ENCODE data around the gene AGR2.

Gene AGR2

DNA sequence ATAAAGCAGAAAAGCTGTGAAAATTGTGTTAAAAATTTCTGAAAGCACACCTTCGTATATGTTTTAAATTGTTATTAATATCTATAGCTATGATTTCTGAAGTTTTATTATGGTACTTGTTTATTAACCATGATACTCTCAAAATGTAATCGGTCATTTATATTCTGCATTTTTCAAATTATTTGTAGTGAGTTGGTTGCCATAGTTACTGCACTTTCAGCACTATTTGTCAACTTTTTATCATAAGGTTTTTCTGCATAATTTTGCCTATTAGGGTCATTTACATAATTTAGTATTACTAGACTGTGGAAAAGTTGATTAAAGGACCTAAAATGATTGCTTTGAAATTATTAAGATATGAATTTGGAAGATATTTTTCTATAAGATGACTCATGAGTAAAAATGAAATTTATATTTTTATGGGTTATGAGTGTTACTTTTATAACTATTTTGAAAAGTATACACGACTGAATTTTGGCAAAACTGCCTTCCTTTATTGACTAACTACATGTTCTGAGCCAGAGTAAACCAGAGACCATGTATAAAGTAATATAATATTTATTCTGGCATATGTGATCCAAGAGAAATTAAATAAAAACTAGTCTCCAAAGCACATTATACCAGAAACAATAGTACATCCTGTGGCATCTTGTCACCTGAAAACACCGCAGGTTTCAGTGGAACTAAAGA, 7.9 kb upstream of the AGR2 start:
- DNase-seq, result no peak

DNA sequence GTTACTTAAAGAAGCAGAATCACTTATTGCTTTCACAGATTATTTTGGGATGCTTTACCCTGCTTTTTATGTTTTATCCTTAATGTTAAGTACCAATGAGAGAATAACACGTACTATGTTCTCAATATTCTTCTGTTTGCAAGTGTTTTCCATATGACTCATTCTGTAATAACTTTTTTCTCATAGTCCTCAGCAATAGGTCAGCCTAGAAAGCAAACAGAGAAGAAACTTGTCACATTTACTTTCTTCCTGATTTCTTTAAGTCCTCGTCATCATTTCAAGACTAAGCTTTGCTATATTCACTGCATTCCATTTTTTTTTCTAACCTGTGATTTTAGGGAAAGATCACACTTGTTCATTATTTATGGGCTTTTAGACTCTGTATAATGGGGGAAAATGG, 6.8 kb upstream of the AGR2 start:
- DNase-seq, result peak; percentile 16 to 75 (median 75)

DNA sequence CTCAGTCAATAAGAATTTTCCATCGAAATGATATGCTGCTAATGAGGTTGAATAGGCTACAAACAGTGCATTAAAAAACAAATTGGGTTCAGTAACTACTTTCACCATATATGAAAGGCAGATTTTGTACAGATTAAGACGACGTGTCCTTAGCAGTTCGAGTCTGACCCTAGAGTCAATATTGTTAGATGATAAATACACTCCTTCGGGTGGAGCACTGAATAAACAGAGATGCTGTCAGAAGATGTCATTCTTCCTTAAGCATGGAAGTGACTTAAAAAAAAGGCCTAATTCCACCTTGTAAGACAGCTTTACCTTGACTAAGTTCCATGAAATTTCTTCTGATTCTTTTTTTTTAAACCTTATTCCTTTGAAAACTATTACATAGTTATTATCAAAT, 5.8 kb upstream of the AGR2 start:
- no peak for DNase-seq

DNA sequence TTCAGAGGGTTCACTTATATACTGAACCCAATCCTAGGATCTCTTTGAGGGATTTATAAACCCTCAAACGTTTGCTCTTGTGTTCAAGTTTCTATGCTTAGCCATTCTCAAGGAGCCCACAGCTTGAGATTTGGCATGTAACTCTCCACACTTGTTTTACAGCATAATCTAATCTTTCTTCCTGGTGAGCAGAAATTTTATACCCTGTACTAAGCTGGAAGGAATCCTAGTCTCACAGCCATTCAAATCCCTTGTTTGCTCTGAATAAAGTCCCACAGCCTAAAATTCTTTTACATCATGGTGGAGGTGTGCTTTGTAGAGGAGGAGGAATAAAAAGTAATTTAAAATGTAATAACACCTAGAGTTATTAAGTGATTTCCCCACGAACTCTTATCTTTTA, 5.3 kb upstream of the AGR2 start:
- DNase-seq, result no peak

DNA sequence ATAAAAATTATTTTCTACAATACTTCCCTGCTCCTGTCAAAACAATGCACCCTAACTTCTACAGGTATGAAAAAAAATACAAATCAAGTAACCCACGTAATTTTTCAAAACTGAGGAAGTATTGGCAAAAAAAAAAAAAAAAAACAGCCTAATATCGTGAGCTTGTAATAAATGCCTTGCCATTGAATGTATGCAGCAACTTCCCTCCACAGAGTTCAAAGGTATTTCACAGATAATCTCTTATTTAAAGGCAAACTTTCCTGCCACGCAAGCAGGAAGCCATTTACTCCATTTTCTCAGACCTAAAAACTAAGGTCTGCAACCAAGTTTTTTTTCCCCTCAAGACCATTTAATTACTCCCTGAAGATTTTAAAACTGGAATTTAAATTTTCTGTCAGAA, 642 bp upstream of the AGR2 start:
- no peak for DNase-seq

DNA sequence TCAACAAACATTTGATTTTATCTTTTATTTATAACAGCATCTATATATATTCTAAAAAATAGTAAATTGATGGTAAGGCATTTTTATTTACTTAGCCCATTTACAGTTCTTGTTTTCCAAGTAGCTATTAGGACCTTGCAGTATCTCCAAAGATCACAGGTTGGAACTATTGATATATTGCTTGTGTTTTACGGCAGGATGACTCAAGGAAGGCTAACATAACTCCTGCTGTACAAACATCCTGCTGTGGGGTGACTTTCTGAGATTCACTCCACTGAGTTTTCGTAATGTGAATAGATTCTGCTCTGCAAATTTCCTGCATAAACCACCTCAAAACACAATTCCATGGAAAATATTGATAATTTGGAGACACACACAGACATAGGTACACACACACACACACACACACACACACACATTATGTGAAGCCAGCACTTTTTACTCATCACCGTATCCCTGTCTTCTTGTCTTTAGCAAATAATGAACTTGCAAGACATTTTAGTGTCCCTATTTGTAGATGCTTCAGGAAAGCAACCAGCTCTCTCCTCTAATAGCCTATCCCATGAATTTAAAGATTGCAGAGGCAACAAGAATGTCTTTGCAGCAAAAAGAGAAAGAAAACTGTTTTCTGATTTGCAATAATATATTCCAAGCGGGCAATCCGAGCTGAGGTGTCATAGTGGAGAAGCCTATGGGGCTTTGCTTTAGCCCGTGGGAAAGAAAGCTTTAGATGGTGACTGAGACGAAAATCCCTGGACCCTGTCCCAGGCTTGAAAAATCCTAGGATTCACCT, 722 bp downstream of the AGR2 start:
- no peak for DNase-seq

DNA sequence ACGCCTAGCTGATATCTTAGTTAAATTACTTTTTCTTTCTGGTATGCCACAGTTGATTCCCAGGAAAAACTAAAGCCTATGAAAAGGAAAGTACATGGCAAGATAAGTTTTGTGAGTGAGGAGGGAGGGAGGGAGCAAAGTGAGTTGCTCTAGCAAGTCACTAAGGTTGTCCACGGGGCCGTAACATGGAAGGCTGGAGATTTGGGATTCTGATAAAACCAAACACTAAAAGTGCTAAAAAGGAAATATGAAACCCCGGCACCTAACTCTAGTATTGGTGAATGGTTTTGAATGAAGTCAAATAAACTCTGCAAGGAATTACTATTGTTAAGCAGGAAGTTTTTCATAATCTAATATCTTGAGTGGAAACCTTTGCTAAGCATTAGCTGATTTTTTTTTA, 1.7 kb downstream of the AGR2 start:
- no peak for DNase-seq

DNA sequence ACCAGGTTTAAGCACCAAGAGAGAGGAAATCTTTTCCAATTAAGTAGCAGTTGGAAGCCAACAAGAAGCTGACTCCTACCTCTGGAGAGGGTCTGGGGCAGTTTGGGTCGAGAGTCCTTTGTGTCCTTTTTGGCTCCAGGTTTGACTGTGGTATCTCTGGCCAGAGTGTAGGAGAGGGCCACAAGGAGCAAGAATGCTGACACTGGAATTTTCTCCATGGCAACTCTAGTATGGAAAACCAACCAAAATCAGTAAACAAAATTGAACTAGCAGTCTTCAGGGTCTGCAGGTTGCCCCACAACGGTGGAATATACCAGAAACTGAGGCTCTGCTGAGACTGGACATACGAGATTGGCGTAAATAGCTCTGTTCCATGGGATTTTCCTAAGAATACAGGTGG, 3.2 kb downstream of the AGR2 start:
- DNase-seq, result no peak

DNA sequence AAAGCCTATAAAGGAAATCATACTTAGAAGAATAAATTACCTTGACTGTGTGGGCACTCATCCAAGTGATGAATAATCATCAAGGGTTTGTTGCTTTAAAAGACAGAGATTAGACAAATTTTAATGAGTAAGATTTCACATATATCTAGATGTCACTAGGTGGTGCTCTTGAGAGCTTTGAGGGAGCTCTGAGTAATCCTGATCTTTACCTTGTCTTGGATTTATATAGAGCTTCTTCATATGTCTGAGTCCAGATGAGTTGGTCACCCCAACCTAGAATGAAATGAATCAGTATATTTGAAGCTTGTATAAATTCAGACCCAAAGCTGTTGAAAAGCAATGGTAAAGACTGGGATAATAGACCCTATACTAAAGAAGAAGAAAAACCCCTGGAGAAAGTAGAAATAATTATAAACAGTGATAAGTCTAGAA, 3.7 kb downstream of the AGR2 start:
- DNase-seq, result peak; percentile 67 to 83 (median 74)

DNA sequence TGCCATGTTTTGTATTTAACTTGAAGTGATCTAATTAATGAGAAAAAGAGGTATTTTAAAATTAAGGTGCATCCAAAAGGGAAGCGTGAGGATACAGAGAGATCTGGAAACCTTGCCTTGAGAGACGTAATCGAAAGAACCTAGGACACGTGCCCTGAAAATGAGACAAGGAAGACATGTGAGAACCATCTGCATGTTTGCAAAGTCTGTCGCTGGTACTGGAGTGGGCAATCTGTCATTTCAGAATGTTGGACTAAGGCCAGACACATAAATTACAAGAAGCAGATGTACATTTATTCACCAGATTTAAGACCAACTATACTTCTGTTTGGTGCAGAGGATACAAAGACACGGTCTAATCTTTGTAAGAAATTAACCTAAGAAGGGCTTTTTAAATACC, 9.2 kb downstream of the AGR2 start:
- no peak for DNase-seq

DNA sequence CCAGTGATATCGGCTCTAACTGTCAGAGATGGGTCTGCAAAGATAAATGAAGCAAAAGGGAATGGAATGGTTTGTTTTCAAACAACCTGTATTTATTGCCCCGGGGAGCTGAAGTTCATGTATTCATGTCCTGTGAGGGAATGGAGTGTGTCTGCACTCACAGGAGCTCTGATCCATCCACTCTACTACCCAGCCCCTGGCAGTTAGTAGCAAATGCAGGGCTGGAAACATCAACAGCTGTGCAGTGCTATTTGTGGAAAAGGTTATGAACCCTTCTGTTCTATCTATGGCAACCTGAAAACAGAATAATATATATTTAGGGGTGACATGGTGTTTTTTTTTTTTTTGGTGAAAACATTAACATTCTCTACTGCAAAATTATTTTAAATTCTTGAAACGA, 9.8 kb downstream of the AGR2 start:
- DNase-seq, result no peak

DNA sequence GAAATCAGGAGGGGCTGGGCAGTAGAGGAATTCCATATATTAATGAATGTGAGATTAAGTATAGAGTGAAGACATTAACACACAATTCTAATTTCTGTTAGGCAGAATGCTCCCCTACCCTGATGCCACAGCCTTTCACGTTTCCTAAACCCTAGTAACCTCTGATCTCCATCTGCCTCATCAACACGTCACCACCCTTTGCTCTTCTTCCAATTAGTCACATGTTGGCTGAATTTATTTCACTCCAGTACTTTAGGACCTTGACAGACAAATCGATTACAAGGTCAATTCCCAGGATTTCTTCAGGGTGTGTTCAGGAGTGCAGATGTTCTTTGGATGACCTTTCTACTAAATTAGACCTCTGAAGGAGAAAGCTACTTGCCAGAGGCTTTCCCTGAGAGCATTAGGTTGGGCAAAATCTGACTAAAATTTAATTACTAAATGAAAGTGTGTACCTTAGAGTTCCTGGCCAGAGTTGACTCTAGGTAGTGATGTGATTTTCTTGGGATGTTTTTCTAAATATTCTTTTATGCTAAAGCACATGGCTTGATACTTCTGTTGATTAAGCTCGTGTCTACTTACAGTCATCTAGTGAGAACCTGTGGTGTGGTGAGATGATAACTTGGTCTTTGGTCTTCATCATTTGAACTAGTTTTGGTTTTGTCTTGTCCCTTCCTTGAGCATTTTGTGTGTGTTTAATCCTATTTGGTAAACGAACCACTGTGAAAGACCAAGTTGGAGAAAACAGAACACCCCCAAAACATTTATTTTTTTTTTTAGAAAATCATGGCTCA, 12.7 kb downstream of the AGR2 start:
- DNase-seq, result no peak

DNA sequence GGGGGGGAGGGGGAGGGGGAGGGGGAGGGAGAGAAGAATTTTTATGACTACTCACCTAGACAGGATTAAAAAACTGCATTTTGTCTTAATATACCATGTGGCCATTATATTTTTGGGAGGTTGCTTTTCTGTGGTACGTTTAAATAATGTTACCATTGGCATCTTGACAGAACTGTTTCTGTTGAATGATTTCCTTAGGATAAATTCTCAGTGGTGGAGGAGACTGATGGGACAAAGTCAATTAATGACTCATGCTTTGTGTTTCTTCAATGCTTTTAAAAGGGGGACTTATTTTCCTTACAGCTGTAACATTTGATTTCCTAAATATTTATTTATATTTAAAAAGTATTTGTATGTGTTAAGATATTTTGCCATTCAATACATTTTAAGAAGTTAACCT, 13.7 kb downstream of the AGR2 start:
- no peak for DNase-seq

DNA sequence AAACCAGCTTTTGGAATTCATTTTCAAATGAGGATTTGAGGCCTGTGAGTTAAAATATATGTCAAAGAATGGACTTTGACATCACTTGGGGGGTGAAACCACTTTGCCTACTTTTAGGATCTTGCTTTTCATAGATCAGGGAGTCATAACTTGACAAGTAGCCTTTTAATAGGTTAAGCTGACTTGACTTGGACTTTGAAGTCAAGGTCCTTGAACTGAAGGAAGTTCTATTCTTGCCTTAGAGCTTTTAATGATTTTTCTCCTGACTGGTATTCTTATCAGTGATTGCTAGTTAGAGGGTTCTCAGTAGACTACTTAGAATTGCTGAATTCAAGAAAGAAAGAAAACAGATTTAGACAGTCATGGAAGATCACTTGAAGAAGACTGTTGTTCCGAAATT, 17.7 kb downstream of the AGR2 start:
- DNase-seq, result no peak

DNA sequence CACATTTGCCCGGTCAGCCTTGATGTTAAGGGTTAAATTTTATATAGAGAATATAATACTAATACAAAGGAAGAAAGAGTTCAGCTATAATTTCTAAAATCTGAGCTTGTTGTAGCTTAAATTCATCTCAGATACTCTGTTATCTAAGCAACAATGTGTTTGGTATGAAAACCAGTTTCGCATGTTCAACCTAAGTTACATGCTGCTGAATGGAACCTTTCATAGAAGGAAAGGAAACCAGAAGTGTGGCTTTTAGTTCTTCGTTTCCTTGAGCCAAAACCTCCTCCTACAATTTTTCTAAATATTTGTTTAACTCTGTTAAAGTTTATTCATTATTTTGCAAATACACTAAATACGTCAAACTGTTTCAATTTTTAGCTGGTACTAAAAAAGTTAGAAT, 18.5 kb downstream of the AGR2 start:
- DNase-seq, result no peak

DNA sequence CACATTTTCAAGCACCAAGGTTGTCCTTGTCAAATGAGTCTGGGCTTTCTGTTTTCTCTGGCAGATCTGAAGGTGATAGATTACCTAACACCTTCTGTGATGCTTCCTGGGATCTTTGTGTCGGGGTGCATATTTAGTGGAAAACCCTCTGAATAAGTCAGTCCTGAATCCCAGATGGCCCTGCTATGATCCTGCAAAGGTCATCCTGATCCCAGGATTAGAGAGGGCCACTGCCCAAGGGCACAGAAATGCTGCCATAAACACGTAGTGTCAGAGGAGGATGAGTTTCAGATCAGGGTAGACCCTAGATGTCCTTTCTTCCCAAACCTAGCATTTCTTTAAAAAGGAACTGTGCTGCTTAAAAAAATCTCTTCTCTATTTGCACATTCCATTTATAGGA, 19.0 kb downstream of the AGR2 start:
- no peak for DNase-seq

DNA sequence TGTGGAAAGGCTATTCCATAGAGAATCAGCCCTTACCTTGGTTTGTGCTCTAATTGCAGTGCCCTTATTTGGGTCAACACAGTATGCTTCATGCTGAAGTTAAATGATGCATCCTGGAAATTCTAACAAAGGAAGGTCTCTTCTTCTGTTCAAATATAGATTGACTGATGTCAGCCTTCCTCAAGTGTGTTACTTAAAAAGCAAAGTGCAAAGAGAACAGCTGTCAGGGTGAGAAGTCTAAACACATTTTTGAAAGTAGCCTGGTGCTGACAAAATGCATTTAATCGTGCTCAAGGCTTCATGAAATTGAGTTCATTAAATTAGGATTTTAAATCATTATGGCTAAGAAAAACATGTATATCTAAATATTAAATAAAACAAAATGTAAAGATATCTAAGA, 19.5 kb downstream of the AGR2 start:
- DNase-seq, result no peak

DNA sequence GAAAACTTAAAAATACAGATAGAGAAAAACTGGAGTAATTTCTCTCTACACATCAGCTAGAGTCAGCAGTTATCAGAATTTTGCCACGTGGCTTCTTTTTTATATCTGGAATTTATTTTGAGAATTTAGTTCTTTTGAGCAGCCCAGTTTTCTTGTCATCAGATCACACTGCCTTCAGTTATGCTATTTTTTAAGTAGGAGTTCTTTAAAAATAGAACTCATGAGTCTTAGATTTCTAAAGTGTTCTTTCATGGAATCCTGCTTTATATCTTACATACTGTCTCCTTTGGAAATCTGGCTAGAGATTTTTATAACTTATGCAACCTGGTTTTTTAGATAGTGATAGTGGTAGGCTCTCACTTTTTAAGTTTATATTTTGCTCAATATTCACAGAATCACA, 24.2 kb downstream of the AGR2 start:
- no peak for DNase-seq

DNA sequence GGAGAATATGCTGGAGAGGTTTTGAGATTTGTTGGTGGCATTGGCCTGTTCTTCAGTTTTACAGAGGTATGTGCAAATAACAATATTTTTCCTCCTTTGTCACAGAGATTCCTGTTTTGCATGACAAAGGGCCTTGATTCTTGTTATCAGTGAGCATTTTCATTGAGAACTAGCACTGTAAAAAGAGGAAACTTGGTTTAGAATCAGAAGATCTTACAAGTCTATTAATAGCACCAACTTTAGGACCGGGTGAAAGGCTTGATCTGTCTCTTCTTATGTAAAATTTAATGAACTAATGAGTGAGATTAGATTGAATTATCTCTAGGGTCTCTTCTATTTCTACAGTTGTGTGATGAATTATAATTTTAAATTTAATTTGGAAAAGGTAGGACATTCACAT, 25.7 kb downstream of the AGR2 start:
- DNase-seq, result peak in 1 of 3 donors; percentile 15

DNA sequence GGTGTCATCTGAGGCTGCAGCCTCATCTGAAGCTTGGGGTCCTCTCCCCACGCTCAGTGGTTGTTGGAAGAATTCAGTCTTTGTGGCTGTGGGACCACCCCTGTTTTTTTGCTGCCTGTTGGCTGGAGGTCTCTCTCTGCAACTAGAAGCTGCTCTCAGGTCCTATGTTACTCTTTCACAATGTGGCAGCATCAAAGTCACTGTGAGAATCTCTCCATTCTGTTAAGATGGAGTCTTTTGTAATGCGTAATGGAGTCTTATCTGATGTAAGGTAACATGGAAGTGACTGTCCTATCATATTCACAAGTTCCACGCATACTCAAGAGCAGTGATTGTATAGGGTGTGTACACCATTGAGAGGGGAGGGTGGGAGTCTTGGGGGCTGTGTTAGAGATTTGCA, 26.3 kb downstream of the AGR2 start:
- no peak for DNase-seq

DNA sequence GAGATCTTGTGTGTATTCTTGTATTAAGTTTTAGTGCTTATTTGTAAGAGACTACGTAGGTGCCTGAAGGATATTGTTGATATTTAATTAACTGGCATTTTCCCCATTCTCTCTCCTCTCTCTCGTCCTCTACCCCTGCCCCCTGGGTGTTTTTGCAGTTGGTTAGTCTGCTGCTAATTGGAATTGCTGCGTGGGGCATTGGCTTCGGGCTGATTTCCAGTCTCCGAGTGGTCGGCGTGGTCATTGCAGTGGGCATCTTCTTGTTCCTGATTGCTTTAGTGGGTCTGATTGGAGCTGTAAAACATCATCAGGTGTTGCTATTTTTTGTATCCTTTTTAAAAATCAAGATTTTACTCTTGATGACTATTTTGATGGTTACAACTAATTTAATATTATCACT, 28.7 kb downstream of the AGR2 start:
- no peak for DNase-seq

DNA sequence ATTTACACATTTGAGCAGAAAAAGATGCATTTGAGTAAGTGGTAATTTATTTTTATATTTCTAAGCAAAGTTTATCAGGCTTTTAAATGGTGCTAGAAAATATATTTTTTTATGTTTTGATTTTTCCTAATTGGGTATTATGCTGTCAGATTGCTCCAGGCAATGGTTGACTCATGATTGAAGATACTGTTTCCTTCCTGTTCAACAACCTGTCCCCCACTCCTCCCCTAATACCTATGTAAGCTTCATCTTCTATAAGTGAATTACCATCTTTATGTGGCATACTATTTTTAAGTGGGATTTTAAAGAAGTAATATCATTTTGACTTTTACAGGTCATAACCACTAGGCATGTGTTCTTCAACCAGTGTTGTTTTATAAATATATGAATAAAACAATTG, 29.8 kb downstream of the AGR2 start:
- DNase-seq, result no peak

DNA sequence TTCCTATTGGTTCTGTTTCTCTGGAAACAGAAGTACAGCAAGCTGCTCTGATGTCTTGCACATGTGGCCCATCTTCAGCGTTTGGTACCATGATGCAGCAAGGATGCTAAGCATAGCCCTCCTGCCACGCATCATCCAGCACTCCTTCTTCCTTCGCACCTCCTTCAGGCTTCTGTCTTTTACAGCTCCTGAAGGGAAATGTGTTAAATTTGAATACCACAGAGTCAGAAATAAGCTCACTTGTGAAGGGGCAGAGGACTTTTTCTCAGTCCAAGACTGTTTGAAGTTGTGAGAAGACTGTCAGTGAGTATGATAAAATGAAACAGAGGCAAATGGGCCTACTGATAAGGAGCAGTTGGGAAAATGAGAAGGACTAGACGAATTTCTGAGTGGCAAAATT, 30.5 kb downstream of the AGR2 start:
- DNase-seq, result no peak

DNA sequence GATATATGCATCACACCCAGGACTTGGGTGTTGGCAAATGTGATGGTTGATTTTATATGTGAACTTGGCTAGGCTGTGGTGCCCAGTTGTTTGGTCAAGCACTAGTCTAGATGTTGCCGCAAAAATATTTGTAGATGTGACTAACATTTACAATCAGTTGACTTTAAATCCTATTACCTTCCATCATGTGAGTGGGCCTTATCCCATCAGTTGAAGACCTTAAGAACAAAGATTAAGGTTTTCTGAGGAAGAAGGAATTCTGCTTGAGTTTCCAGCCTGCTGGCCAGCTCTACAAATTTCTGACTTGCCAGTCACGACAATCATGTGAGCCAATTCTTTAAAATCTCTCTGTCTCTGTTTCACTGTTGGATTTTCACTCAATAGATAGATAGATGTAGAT, 30.9 kb downstream of the AGR2 start:
- DNase-seq, result no peak
